Measurements from ENCODE around the gene IL4I1. TPM values are rescaled to one million over a fixed set of nuclear protein-coding genes. Genes with fewer than 3 reads are reported as not detected.

The IL4I1 gene
- total RNA-seq, 1 experiment from 2014 or later = 0.71 TPM

DNA sequence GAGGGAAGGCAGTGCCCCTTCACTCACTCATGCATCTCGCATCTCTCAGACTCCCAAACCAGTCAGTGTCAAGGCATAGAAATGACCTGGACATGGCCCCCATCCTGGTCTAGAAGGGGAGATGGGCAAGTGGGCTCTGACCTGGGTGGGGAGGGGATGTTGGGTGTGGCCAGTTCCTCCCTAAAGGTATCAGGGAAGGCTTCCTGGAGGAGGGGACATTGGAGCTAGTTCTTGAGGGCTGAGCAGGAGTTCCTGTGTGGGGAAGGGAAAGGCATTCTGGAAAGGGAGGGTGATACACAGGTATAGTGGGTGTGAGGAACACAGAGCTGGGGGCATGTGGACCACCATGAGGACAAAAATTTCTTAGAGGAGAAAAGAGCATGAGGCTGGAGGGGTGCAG, 4.0 kb downstream of the IL4I1 start (continued):
- TF ChIP-seq ZBTB33 (IDR thresholded peaks at IDR 0.05; ENCODE audit: extremely low read depth, insufficient replicate concordance, low read length) (no peak), ELF1 (IDR thresholded peaks at IDR 0.05; ENCODE audit: borderline replicate concordance, low read depth) (no peak), ZFX (IDR thresholded peaks at IDR 0.05) (no peak)

- intact Hi-C loops (cut with micrococcal nuclease) = no loop called here
- H3K27ac ChIP-seq (ENCODE audit: low read depth, low read length) = no peak overlapping the region; the same call in 1 of the 2 replicates
- ChIA-PET CTCF (no interaction called here), POLR2A (no interaction called here), RAD21 (ENCODE audit: low non-redundant PET in 1 of 2, low total read pairs in 2 of 2, uncharacterized antibody in 2 of 2, unreplicated experiment in 2 of 2) (no interaction called here)
- BruUV-seq (replicated peaks) = no TSS peak
- H3K79me2 ChIP-seq (ENCODE audit: insufficient read depth, low read length) = no peaks in the 10 kb centered on the region
- peaks cover 6 to 15% of the 10 kb centered on the region in 2 experiments for H3K4me1 ChIP-seq (ENCODE audit: control insufficient read depth in 1 of 2, insufficient read depth in 2 of 2, low read length in 2 of 2)
- no peak overlapping the region for H3K4me2 ChIP-seq (ENCODE audit: low read length)
- TF ChIP-seq SP1 (IDR thresholded peaks at IDR 0.05; ENCODE audit: low read depth) (no peak), ZNF274 (IDR thresholded peaks at IDR 0.05; ENCODE audit: low read depth, low read length) (no peak), POLR2AphosphoS5 (IDR thresholded peaks at IDR 0.05; ENCODE audit: low read depth, low read length) (no peak)
- H2AFZ ChIP-seq (ENCODE audit: low read depth, low read length, poor library complexity, severe bottlenecking) = no peak overlapping the region
- no peak overlapping the region for H3K9ac ChIP-seq (ENCODE audit: low read length)
- no peak overlapping the region for H3K4me3 ChIP-seq (replicated peaks in 1 of 2; ENCODE audit: low read depth in 1 of 2, low read length in 2 of 2)
- ATAC-seq = no peak
- H3K36me3 ChIP-seq (ENCODE audit: control insufficient read depth in 1 of 2, insufficient read depth in 2 of 2, low read length in 2 of 2) = no peaks in the 10 kb centered on the region
- no peaks in the 10 kb centered on the region for H3K27me3 ChIP-seq (ENCODE audit: insufficient read depth, low read length)
- H3K9me2 ChIP-seq (ENCODE audit: insufficient read depth) = no peaks in the 10 kb centered on the region
- no peak for DNase-seq (ENCODE audit: low read depth, low spot score)
- no peaks in the 10 kb centered on the region for H4K20me1 ChIP-seq (ENCODE audit: insufficient read depth)
- no peaks in the 10 kb centered on the region for H3K9me3 ChIP-seq (ENCODE audit: control insufficient read depth in 1 of 2, insufficient read depth in 1 of 2, low read depth in 1 of 2, low read length in 2 of 2)
Measured at GRCh38 chr19:49891393-49891792, 5.3 kb downstream of the IL4I1 start.
